Smooth muscle cell (in vitro differentiated cells): ENCODE data around the gene NUP93. TPM values are rescaled to one million over a fixed set of nuclear protein-coding genes. Genes with fewer than 3 reads are reported as not detected.
"Not testable (repeated sequence)": the region's sequence is repeated elsewhere in the genome, so short reads cannot be mapped to it uniquely, and the experiment has no call there.

ENCODE experiments used
- DNase-seq: peaks from one replicate; lab custom pipeline; 2025; ENCODE audit not compliant: unreplicated experiment; lab: John Stamatoyannopoulos, UW
- H2AFZ ChIP-seq: fragments of 200-600 bp; sonication (generic); 2 replicates; pipeline ENCODE4 v1.6.0; 2016; ENCODE audit warnings: antibody characterized with exemption, low read depth, mild to moderate bottlenecking
- H3F3A ChIP-seq: fragments of 200-600 bp; sonication (generic); 2 replicates; pipeline ENCODE4 v1.6.0; 2017; ENCODE audit warnings: antibody characterized with exemption, low read depth
- H3K27ac ChIP-seq: fragments of 200-600 bp; sonication (generic); 2 replicates; pipeline ENCODE4 v1.5.1; 2016; ENCODE audit warnings: low read depth, mild to moderate bottlenecking
- H3K27me3 ChIP-seq: fragments of 200-600 bp; sonication (generic); 2 replicates; pipeline ENCODE4 v1.6.1; 2016; ENCODE audit warnings: low read depth, mild to moderate bottlenecking
- H3K36me3 ChIP-seq: fragments of 200-600 bp; sonication (generic); 2 replicates; pipeline ENCODE4 v1.5.1; 2016; ENCODE audit warnings: low read depth
- H3K4me1 ChIP-seq: fragments of 200-600 bp; sonication (generic); 2 replicates; pipeline ENCODE4 v1.5.1; 2016; ENCODE audit warnings: low read depth
- H3K4me2 ChIP-seq: fragments of 200-600 bp; sonication (generic); 2 replicates; pipeline ENCODE4 v1.6.0; 2016; ENCODE audit warnings: mild to moderate bottlenecking
- H3K4me3 ChIP-seq: fragments of 200-600 bp; sonication (generic); 2 replicates; pipeline ENCODE4 v1.5.1; 2016; ENCODE audit warnings: mild to moderate bottlenecking
- H3K79me2 ChIP-seq: fragments of 200-600 bp; sonication (generic); 2 replicates; pipeline ENCODE4 v1.6.0; 2016; ENCODE audit warnings: low read depth, mild to moderate bottlenecking
- H3K9ac ChIP-seq: fragments of 200-600 bp; sonication (generic); 2 replicates; pipeline ENCODE4 v1.6.0; 2016; ENCODE audit warnings: low read depth
- H3K9me3 ChIP-seq: fragments of 200-600 bp; sonication (generic); replicated peaks from 2 replicates; pipeline ENCODE4 v1.5.1; 2016; ENCODE audit warnings: low read depth
- H4K20me1 ChIP-seq: fragments of 200-600 bp; sonication (generic); 2 replicates; pipeline ENCODE4 v1.6.0; 2016; ENCODE audit warnings: low read depth
- CTCF ChIP-seq: fragments of 200-600 bp; sonication (generic); IDR thresholded peaks from 2 replicates; pipeline ENCODE4 v1.5.1; 2017; ENCODE audit warnings: borderline replicate concordance, mild to moderate bottlenecking, antibody characterized with exemption; ENCODE audit not compliant: insufficient read depth, poor library complexity, severe bottlenecking
- WGBS: methylation state at CpG from one replicate; pipeline ENCODE4 v1.1.7; 2016; ENCODE audit warnings: low lambda C conversion rate; 5-methylcytosine and 5-hydroxymethylcytosine counted together
- polyA plus RNA-seq: library from polyadenylated mRNA; unstranded; fragments of >200 nt; fragmentation: Nextera tagmentation; extraction: Ambion mirVana; gene quantifications from 2 replicates; pipeline ENCODE4 v1.2.1, GENCODE V29; 2016
- total RNA-seq: library from RNA; depleted of rRNA; stranded (reverse); fragments of >200 nt; gene quantifications from 2 replicates; pipeline ENCODE4 v1.2.3, GENCODE V29; 2014

The NUP93 gene
- total and polyA plus RNA-seq, 2 experiments from 2014 or later: 45.6 to 55.8 TPM

GRCh38 chr16:56795011-56795410 lies 65.1 kb downstream of the NUP93 start:
- peaks cover 11% of the 10 kb centered on the region for H3K4me1 ChIP-seq
- H3K36me3 ChIP-seq: no peaks in the 10 kb centered on the region
- WGBS: 55% methylated on average over 3 of the region's 3 CpGs
- no peaks in the 10 kb centered on the region for H3K27me3 ChIP-seq
- no peaks in the 10 kb centered on the region for H3F3A ChIP-seq
- no peaks in the 10 kb centered on the region for H3K79me2 ChIP-seq
- no peak for DNase-seq
- no peak overlapping the region for H2AFZ ChIP-seq
- peaks cover 18% of the 10 kb centered on the region for H4K20me1 ChIP-seq
- no peak overlapping the region for H3K4me2 ChIP-seq
- no peak overlapping the region for H3K4me3 ChIP-seq
- no peak for TF ChIP-seq CTCF
- no peaks in the 10 kb centered on the region for H3K9me3 ChIP-seq
- no peak overlapping the region for H3K27ac ChIP-seq
- H3K9ac ChIP-seq: no peak overlapping the region

- not testable (repeated sequence) for H3K9me3 ChIP-seq, H4K20me1 ChIP-seq, H3K27ac ChIP-seq, H3K36me3 ChIP-seq, H3K27me3 ChIP-seq, H3K79me2 ChIP-seq, H3F3A ChIP-seq, H3K4me2 ChIP-seq, H3K4me3 ChIP-seq, DNase-seq, H2AFZ ChIP-seq, H3K9ac ChIP-seq
- H3K4me1 ChIP-seq: peaks cover 17% of the 10 kb centered on the region
- WGBS: 94% methylated on average over 2 of the region's 2 CpGs
Measured at GRCh38 chr16:56797038-56797437, 67.1 kb downstream of the NUP93 start.

DNA sequence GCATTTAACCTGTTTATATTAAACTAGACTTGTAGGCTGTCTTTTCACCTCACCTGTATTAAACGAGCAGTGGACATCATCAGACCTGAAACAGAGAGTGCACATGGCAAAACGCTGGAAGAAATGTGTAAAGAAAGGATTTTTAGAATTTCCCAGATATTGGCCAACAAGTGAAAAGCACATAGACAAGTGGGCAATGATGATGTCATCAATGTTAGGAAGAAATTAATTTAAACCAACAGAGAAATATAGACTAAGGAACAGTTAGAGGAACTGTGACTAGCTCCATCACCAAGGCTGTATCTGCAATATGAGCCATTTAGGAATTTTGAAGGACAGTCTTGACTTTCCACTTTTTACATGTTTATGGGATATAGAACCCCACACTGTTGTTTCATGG lies 67.9 kb downstream of the NUP93 start:
- Histone ChIP-seq H3K27ac (no peak overlapping the region), H3K4me2 (no peak overlapping the region), H3K79me2 (no peaks in the 10 kb centered on the region), H3K9me3 (no peaks in the 10 kb centered on the region), H3K27me3 (no peaks in the 10 kb centered on the region), H3K36me3 (no peaks in the 10 kb centered on the region), H3K4me3 (no peak overlapping the region), H3F3A (no peaks in the 10 kb centered on the region), H3K4me1 (peaks cover 15% of the 10 kb centered on the region), H3K9ac (no peak overlapping the region), H2AFZ (no peak overlapping the region), H4K20me1 (peaks cover 7% of the 10 kb centered on the region)
- DNase-seq: no peak
- no peak for TF ChIP-seq CTCF
- 95% methylated on average over 2 of the region's 2 CpGs for WGBS

DNA sequence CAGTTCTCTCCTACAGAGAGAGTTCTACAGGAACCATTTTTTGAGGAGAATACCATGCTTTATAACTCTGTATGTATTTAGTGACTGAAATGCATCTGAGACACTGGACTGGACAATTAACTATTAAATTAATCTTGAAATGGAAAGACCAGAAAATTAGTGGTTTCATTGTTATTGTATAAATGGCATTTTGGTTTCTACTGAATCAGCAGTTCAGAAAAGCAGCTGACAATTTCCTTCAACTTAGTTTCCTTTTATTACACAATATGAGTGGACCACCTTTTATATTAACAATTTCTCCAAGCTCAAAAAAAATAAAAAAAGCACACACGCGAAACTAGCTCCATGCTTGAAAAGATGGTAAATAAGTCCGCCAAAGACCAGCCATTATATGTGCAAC lies 69.0 kb downstream of the NUP93 start:
- Histone ChIP-seq H3K9ac (no peak overlapping the region), H3K27me3 (no peaks in the 10 kb centered on the region), H2AFZ (no peak overlapping the region), H3K4me2 (no peak overlapping the region), H3K4me1 (peaks cover 6% of the 10 kb centered on the region), H3K79me2 (no peaks in the 10 kb centered on the region), H3F3A (no peaks in the 10 kb centered on the region), H3K36me3 (no peaks in the 10 kb centered on the region), H4K20me1 (no peaks in the 10 kb centered on the region), H3K9me3 (no peaks in the 10 kb centered on the region), H3K27ac (no peak overlapping the region), H3K4me3 (no peak overlapping the region)
- WGBS: 97% methylated on average over 3 of the region's 3 CpGs
- no peak for DNase-seq
- no peak for TF ChIP-seq CTCF
